H1 (cell line): Measurements from ENCODE around the gene MROH2A. TPM values are rescaled to one million over a fixed set of nuclear protein-coding genes. Genes with fewer than 3 reads are reported as not detected.

Experiments used
- CBX8 ChIP-seq: fragments of 300-800, 300-1000 bp; sonication (generic); IDR thresholded peaks from 2 replicates; pipeline ENCODE4 v1.7.1; 2016; ENCODE audit warnings: low read depth, low read length, borderline replicate concordance
- CREB1 ChIP-seq: IDR thresholded peaks from 2 replicates; pipeline ENCODE4 v1.6.1; 2012; ENCODE audit warnings: inconsistent platforms
- EP300 ChIP-seq, 2 experiments: IDR thresholded peaks; 1 replicate in 1 of 2; 2 replicates in 1 of 2; pipeline ENCODE4 v1.6.1; 2011 to 2012; ENCODE audit warnings: low read depth in 2 of 2, low read length in 2 of 2, mild to moderate bottlenecking in 2 of 2, borderline replicate concordance in 1 of 2, inconsistent platforms in 1 of 2, moderate library complexity in 1 of 2
- GABPA ChIP-seq: IDR thresholded peaks from 2 replicates; pipeline ENCODE4 v1.6.1; 2011; ENCODE audit warnings: mild to moderate bottlenecking, low read length, moderate library complexity, borderline replicate concordance; ENCODE audit not compliant: insufficient read depth
- NRF1 ChIP-seq: IDR thresholded peaks from 2 replicates; pipeline ENCODE4 v1.6.1; 2011; ENCODE audit warnings: mild to moderate bottlenecking, low read depth, low read length, improper control_type of control experiment
- POLR2A ChIP-seq, 2 experiments: IDR thresholded peaks; 1 replicate in 1 of 2; 2 replicates in 1 of 2; pipeline ENCODE4 v1.6.1; 2011; ENCODE audit warnings: low read depth in 2 of 2, low read length in 2 of 2, mild to moderate bottlenecking in 2 of 2; ENCODE audit errors: control extremely low read depth in 1 of 2
- POLR2AphosphoS5 ChIP-seq: IDR thresholded peaks from 2 replicates; pipeline ENCODE4 v1.6.1; 2011; ENCODE audit warnings: low read depth, low read length
- SIX5 ChIP-seq: IDR thresholded peaks from 2 replicates; pipeline ENCODE4 v1.6.1; 2011; ENCODE audit warnings: mild to moderate bottlenecking, low read depth, low read length
- SP2 ChIP-seq: IDR thresholded peaks from 2 replicates; pipeline ENCODE4 v1.6.1; 2012; ENCODE audit warnings: mild to moderate bottlenecking, low read length, inconsistent platforms
- SRF ChIP-seq: IDR thresholded peaks from 2 replicates; pipeline ENCODE4 v1.6.1; 2011; ENCODE audit warnings: mild to moderate bottlenecking, low read depth, low read length, moderate library complexity
- ZNF274 ChIP-seq: IDR thresholded peaks from 2 replicates; pipeline ENCODE4 v1.7.0; 2012; ENCODE audit warnings: low read length, borderline replicate concordance; ENCODE audit errors: extremely low read depth
- polyA plus RNA-seq, 7 experiments: library from polyadenylated mRNA; depleted of rRNA in 3 of 7; stranded (reverse) in 5 of 7; unstranded in 2 of 7; fragments of >200 nt in 5 of 7; fragments of 200-250 nt in 2 of 7; gene quantifications; 1 replicate in 5 of 7; 2 replicates in 1 of 7; 4 replicates in 1 of 7; pipeline versions ENCODE4 v1.2.1 to v1.2.3, GENCODE V29; 2011 to 2013; ENCODE audit warnings: missing spikeins in 2 of 7, mixed read lengths in 2 of 7
- total RNA-seq: library from RNA; stranded (reverse); fragmentation: NEBNext Ultra II Directional; extraction: Animal tissue kit (Norgen Biotek cat#: 25700); gene quantifications from 2 replicates; pipeline ENCODE4 v1.2.1, GENCODE V29; 2021
- TF ChIP-seq, protein P1 (sequence below): fragments of 300-600 bp; sonication (generic); IDR thresholded peaks from 2 replicates; pipeline ENCODE4 v1.7.1; 2012; ENCODE audit warnings: low read length, moderate library complexity, mild to moderate bottlenecking, inconsistent platforms; ENCODE audit not compliant: insufficient replicate concordance

MROH2A gene
- total and polyA plus RNA-seq, 2 of the 8 experiments (the other 6 are each of a cell fraction or from before 2014, with no cell fraction given), result not detected

DNA sequence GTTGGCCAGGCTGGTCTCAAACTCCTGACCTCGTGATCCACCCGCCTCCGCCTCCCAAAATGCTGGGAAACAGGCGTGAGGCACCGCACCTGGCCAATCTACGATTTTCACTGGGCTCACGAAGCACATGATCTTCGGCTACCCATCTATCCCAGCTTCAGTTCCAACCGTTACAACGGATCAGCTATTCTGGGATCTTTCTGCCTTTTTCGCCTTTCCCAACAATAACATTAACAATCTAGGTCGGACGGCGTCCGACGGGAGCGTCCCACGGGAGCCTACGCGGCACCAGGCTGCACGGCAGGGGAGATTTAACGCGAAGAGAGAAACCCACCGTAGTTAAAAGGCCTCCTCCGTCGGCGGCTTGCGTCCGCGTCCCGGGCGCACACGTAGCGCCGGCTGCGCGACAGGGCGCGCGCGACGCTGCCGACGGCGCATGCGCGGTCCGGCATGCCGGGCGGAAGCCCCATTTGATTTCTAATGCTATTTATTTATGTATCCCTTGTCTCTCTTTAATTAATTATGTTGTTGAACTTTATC is 89.9 kb downstream of the MROH2A start, which contains the start of gene MSL3B (continued):
- TF ChIP-seq, protein P1, sequence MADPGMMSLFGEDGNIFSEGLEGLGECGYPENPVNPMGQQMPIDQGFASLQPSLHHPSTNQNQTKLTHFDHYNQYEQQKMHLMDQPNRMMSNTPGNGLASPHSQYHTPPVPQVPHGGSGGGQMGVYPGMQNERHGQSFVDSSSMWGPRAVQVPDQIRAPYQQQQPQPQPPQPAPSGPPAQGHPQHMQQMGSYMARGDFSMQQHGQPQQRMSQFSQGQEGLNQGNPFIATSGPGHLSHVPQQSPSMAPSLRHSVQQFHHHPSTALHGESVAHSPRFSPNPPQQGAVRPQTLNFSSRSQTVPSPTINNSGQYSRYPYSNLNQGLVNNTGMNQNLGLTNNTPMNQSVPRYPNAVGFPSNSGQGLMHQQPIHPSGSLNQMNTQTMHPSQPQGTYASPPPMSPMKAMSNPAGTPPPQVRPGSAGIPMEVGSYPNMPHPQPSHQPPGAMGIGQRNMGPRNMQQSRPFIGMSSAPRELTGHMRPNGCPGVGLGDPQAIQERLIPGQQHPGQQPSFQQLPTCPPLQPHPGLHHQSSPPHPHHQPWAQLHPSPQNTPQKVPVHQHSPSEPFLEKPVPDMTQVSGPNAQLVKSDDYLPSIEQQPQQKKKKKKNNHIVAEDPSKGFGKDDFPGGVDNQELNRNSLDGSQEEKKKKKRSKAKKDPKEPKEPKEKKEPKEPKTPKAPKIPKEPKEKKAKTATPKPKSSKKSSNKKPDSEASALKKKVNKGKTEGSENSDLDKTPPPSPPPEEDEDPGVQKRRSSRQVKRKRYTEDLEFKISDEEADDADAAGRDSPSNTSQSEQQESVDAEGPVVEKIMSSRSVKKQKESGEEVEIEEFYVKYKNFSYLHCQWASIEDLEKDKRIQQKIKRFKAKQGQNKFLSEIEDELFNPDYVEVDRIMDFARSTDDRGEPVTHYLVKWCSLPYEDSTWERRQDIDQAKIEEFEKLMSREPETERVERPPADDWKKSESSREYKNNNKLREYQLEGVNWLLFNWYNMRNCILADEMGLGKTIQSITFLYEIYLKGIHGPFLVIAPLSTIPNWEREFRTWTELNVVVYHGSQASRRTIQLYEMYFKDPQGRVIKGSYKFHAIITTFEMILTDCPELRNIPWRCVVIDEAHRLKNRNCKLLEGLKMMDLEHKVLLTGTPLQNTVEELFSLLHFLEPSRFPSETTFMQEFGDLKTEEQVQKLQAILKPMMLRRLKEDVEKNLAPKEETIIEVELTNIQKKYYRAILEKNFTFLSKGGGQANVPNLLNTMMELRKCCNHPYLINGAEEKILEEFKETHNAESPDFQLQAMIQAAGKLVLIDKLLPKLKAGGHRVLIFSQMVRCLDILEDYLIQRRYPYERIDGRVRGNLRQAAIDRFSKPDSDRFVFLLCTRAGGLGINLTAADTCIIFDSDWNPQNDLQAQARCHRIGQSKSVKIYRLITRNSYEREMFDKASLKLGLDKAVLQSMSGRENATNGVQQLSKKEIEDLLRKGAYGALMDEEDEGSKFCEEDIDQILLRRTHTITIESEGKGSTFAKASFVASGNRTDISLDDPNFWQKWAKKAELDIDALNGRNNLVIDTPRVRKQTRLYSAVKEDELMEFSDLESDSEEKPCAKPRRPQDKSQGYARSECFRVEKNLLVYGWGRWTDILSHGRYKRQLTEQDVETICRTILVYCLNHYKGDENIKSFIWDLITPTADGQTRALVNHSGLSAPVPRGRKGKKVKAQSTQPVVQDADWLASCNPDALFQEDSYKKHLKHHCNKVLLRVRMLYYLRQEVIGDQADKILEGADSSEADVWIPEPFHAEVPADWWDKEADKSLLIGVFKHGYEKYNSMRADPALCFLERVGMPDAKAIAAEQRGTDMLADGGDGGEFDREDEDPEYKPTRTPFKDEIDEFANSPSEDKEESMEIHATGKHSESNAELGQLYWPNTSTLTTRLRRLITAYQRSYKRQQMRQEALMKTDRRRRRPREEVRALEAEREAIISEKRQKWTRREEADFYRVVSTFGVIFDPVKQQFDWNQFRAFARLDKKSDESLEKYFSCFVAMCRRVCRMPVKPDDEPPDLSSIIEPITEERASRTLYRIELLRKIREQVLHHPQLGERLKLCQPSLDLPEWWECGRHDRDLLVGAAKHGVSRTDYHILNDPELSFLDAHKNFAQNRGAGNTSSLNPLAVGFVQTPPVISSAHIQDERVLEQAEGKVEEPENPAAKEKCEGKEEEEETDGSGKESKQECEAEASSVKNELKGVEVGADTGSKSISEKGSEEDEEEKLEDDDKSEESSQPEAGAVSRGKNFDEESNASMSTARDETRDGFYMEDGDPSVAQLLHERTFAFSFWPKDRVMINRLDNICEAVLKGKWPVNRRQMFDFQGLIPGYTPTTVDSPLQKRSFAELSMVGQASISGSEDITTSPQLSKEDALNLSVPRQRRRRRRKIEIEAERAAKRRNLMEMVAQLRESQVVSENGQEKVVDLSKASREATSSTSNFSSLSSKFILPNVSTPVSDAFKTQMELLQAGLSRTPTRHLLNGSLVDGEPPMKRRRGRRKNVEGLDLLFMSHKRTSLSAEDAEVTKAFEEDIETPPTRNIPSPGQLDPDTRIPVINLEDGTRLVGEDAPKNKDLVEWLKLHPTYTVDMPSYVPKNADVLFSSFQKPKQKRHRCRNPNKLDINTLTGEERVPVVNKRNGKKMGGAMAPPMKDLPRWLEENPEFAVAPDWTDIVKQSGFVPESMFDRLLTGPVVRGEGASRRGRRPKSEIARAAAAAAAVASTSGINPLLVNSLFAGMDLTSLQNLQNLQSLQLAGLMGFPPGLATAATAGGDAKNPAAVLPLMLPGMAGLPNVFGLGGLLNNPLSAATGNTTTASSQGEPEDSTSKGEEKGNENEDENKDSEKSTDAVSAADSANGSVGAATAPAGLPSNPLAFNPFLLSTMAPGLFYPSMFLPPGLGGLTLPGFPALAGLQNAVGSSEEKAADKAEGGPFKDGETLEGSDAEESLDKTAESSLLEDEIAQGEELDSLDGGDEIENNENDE, result no peak
- TF ChIP-seq POLR2A (IDR thresholded peaks at IDR 0.05; ENCODE audit: control extremely low read depth in 1 of 2, low read depth in 2 of 2, low read length in 2 of 2) (peak in 1 of 2 experiments; percentile 66; a peak in 2 of 3 replicates), SIX5 (no peak), GABPA (no peak), SP2 (no peak), POLR2AphosphoS5 (no peak), SRF (peak; percentile 54; the same call in 1 of the 2 replicates), CREB1 (peak; percentile 76; the same call in 1 of the 2 replicates), EP300 (IDR thresholded peaks at IDR 0.05; ENCODE audit: borderline replicate concordance in 1 of 2, low read depth in 2 of 2, low read length in 2 of 2) (no peak), ZNF274 (no peak), NRF1 (0 out of 2 replicates have a peak, but pooled peaks have one; percentile 3), CBX8 (no peak)
